ENCODE measurements around the gene TXN. TPM values are rescaled to one million over a fixed set of nuclear protein-coding genes. Genes with fewer than 3 reads are reported as not detected.
"Not testable (repeated sequence)": the region's sequence is repeated elsewhere in the genome, so short reads cannot be mapped to it uniquely, and the experiment has no call there.

TXN gene
- total and polyA plus RNA-seq, 9 donors, result 84.4 to 176 (median 117) TPM

GRCh38 chr9:110252509-110253139 is 3.7 kb downstream of the TXN start:
- intact Hi-C loops (cut with DNase I), result no loop called here
- Histone ChIP-seq H3K36me3 (no peaks in the 10 kb centered on the region), H3K27me3 (no peaks in the 10 kb centered on the region), H3K4me3 (no peak overlapping the region), H3K9me3 (no peaks in the 10 kb centered on the region), H3K27ac (no peak overlapping the region), H3K4me1 (ENCODE audit: insufficient read depth) (peaks cover 8% of the 10 kb centered on the region)
- TF ChIP-seq POLR2A (IDR thresholded peaks at IDR 0.05) (no peak), EP300 (IDR thresholded peaks at IDR 0.05) (no peak), CTCF (IDR thresholded peaks at IDR 0.05) (no peak)
- DNase-seq, result no peak
- 64 to 66% (median 65%) methylated on average over 10 of the region's 10 CpGs for WGBS, 3 donors

GRCh38 chr9:110251770-110252169 is 4.5 kb downstream of the TXN start:
- H3K27ac ChIP-seq; intact Hi-C loops (cut with DNase I); H3K9me3 ChIP-seq; H3K36me3 ChIP-seq; H3K27me3 ChIP-seq; H3K4me1 ChIP-seq (ENCODE audit: insufficient read depth); DNase-seq; H3K4me3 ChIP-seq: not testable (repeated sequence)
- 91 to 97% (median 93%) methylated on average over 5 of the region's 5 CpGs for WGBS, 3 donors

GRCh38 chr9:110251212-110251611 is 5.1 kb downstream of the TXN start:
- WGBS, 3 donors, result 81 to 92% (median 87%) methylated on average over 4 of the region's 4 CpGs

GRCh38 chr9:110249603-110250002 is 6.7 kb downstream of the TXN start:
- WGBS, 3 donors, result 97 to 100% (median 97%) methylated on average over 4 of the region's 4 CpGs
- DNase-seq, result no peak
- Histone ChIP-seq H3K27me3 (no peaks in the 10 kb centered on the region), H3K4me3 (no peak overlapping the region), H3K36me3 (no peaks in the 10 kb centered on the region), H3K27ac (no peak overlapping the region), H3K4me1 (ENCODE audit: insufficient read depth) (peaks cover 8% of the 10 kb centered on the region), H3K9me3 (no peaks in the 10 kb centered on the region)
- TF ChIP-seq CTCF (IDR thresholded peaks at IDR 0.05), result no peak
- no peak for TF ChIP-seq POLR2A (IDR thresholded peaks at IDR 0.05)
- no peak for TF ChIP-seq EP300 (IDR thresholded peaks at IDR 0.05)
- intact Hi-C loops (cut with DNase I), result no loop called here

More at GRCh38 chr9:110251212-110251611, 5.1 kb downstream of the TXN start:
- TF ChIP-seq CTCF (IDR thresholded peaks at IDR 0.05) (no peak), EP300 (IDR thresholded peaks at IDR 0.05) (no peak), POLR2A (IDR thresholded peaks at IDR 0.05) (no peak)
- Histone ChIP-seq H3K27me3 (no peaks in the 10 kb centered on the region), H3K4me1 (ENCODE audit: insufficient read depth) (peaks cover 8% of the 10 kb centered on the region), H3K9me3 (no peaks in the 10 kb centered on the region), H3K27ac (no peak overlapping the region), H3K4me3 (no peak overlapping the region), H3K36me3 (no peaks in the 10 kb centered on the region)
- intact Hi-C loops (cut with DNase I), result no loop called here
- no peak for DNase-seq

- Histone ChIP-seq H3K4me1 (ENCODE audit: insufficient read depth) (peaks cover 5% of the 10 kb centered on the region), H3K36me3 (no peaks in the 10 kb centered on the region), H3K4me3 (no peak overlapping the region), H3K27ac (no peak overlapping the region), H3K27me3 (no peaks in the 10 kb centered on the region), H3K9me3 (no peaks in the 10 kb centered on the region)
- WGBS, 3 donors, result 64 to 94% (median 92%) methylated on average over 2 of the region's 2 CpGs
- intact Hi-C loops (cut with DNase I), result no loop called here
- DNase-seq, result no peak
- TF ChIP-seq POLR2A (IDR thresholded peaks at IDR 0.05), result no peak
- no peak for TF ChIP-seq CTCF (IDR thresholded peaks at IDR 0.05)
- TF ChIP-seq EP300 (IDR thresholded peaks at IDR 0.05), result no peak
These were observed 7.9 kb downstream of the TXN start for GRCh38 chr9:110248361-110248760.
